ENCODE measurements around the gene E2F4.
A peak's percentile ranks its signal among the peaks of the same experiment; 100 is the strongest.

Gene E2F4

GRCh38 chr16:67245186-67245585, 53.2 kb downstream of the E2F4 start:
- no peaks in the 10 kb centered on the region for H3K36me3 ChIP-seq
- H3K27me3 ChIP-seq: peaks cover 0 to 21% of the 10 kb centered on the region in 2 donors
- intact Hi-C loops (cut with DNase I; ENCODE audit: low total_unique reads): loop anchor here (2.0 kb wide), 1 partner anchor 16 kb away; no protein-coding TSS in a partner anchor
- peak overlapping the region in 1 of 2 donors; percentile 74 for H3K4me3 ChIP-seq
- H3K4me1 ChIP-seq: peaks cover 0 to 82% (median 67%) of the 10 kb centered on the region in 4 donors
- DNase-seq: no peak
- H3K27ac ChIP-seq: peak overlapping the region; percentile 75 to 83
- TF ChIP-seq CTCF (IDR thresholded peaks at IDR 0.05): no peak
- no peaks in the 10 kb centered on the region for H3K9me3 ChIP-seq

GRCh38 chr16:67245674-67246080, 53.7 kb downstream of the E2F4 start:
- H3K4me1 ChIP-seq: peaks cover 0 to 77% (median 62%) of the 10 kb centered on the region in 4 donors

GRCh38 chr16:67246081-67246755, 54.3 kb downstream of the E2F4 start:
- Histone ChIP-seq H3K27me3 (peaks cover 0 to 27% of the 10 kb centered on the region in 2 donors), H3K36me3 (no peaks in the 10 kb centered on the region), H3K9me3 (no peaks in the 10 kb centered on the region), H3K4me1 (peaks cover 0 to 72% (median 57%) of the 10 kb centered on the region in 4 donors), H3K4me3 (peak overlapping the region; percentile 70 to 74), H3K27ac (peak overlapping the region; percentile 75 to 83)
- intact Hi-C loops (cut with DNase I; ENCODE audit: low total_unique reads): no loop called here
- TF ChIP-seq CTCF (IDR thresholded peaks at IDR 0.05): peak; percentile 12 to 19
- peak; percentile 72 to 88 for DNase-seq

More at GRCh38 chr16:67245674-67246080, 53.7 kb downstream of the E2F4 start:
- Histone ChIP-seq H3K27me3 (peaks cover 0 to 25% of the 10 kb centered on the region in 2 donors), H3K27ac (peak overlapping the region; percentile 75 to 83), H3K4me3 (peak overlapping the region; percentile 70 to 74), H3K9me3 (no peaks in the 10 kb centered on the region), H3K36me3 (no peaks in the 10 kb centered on the region)
- no peak for DNase-seq
- intact Hi-C loops (cut with DNase I; ENCODE audit: low total_unique reads): loop anchor here (2.0 kb wide), 1 partner anchor 17 kb away; no protein-coding TSS in a partner anchor
- TF ChIP-seq CTCF (IDR thresholded peaks at IDR 0.05): no peak

GRCh38 chr16:67246756-67247191, 54.8 kb downstream of the E2F4 start:
- Histone ChIP-seq H3K36me3 (no peaks in the 10 kb centered on the region), H3K9me3 (no peaks in the 10 kb centered on the region), H3K27me3 (peaks cover 0 to 31% of the 10 kb centered on the region in 2 donors), H3K4me1 (peaks cover 0 to 66% (median 52%) of the 10 kb centered on the region in 4 donors), H3K27ac (peak overlapping the region; percentile 75 to 83), H3K4me3 (peak overlapping the region; percentile 70 to 74)
- intact Hi-C loops (cut with DNase I; ENCODE audit: low total_unique reads): no loop called here
- TF ChIP-seq CTCF (IDR thresholded peaks at IDR 0.05): no peak
- peak; percentile 50 to 80 for DNase-seq

- peak within 1 kb of the TSS; percentile 70 to 74 for H3K4me3 ChIP-seq
- peaks cover 0 to 60% (median 48%) of the 10 kb centered on the region in 4 donors for H3K4me1 ChIP-seq
- H3K27me3 ChIP-seq: peaks cover 0 to 36% of the 10 kb centered on the region in 2 donors
- H3K9me3 ChIP-seq: no peaks in the 10 kb centered on the region
- TF ChIP-seq CTCF (IDR thresholded peaks at IDR 0.05): no peak
- intact Hi-C loops (cut with DNase I; ENCODE audit: low total_unique reads): no loop called here
- peak; percentile 97 to 99 for DNase-seq
- peak within 1 kb of the TSS; percentile 75 to 83 for H3K27ac ChIP-seq
- no peaks in the 10 kb centered on the region for H3K36me3 ChIP-seq
These were observed 55.5 kb downstream of the E2F4 start, which contains the start of gene FHOD1 for GRCh38 chr16:67247192-67248072. Gene FHOD1, minus strand, starts transcription at chr16:67247481. Its CDS starts 71 bp downstream, at chr16:67247410.
